Osteocyte (in vitro differentiated cells): ENCODE data around the gene FANK1. TPM values are rescaled to one million over a fixed set of nuclear protein-coding genes. Genes with fewer than 3 reads are reported as not detected.
"Not testable (repeated sequence)": the region's sequence is repeated elsewhere in the genome, so short reads cannot be mapped to it uniquely, and the experiment has no call there.

ENCODE experiments used
- DNase-seq: peaks from one replicate; pipeline ENCODE4 v3.0.0; 2021; ENCODE audit warnings: mixed read lengths; ENCODE audit not compliant: unreplicated experiment; ENCODE audit errors: extremely low spot score
- H3K27ac Mint-ChIP-seq: one replicate; pipeline ENCODE4 v1.8.0; 2021; ENCODE audit warnings: mild to moderate bottlenecking, mixed read lengths; ENCODE audit not compliant: unreplicated experiment
- H3K27me3 Mint-ChIP-seq: one replicate; pipeline ENCODE4 v1.8.0; 2021; ENCODE audit warnings: mixed read lengths; ENCODE audit not compliant: unreplicated experiment
- H3K36me3 Mint-ChIP-seq: one replicate; pipeline ENCODE4 v1.8.0; 2021; ENCODE audit warnings: mixed read lengths; ENCODE audit not compliant: unreplicated experiment
- H3K4me1 Mint-ChIP-seq: one replicate; pipeline ENCODE4 v1.8.0; 2021; ENCODE audit warnings: mixed read lengths; ENCODE audit not compliant: unreplicated experiment
- H3K4me3 Mint-ChIP-seq: one replicate; pipeline ENCODE4 v1.8.0; 2021; ENCODE audit warnings: mild to moderate bottlenecking, moderate library complexity, mixed read lengths; ENCODE audit not compliant: unreplicated experiment
- H3K9me3 Mint-ChIP-seq: one replicate; pipeline ENCODE4 v1.8.0; 2021; ENCODE audit warnings: mixed read lengths; ENCODE audit not compliant: unreplicated experiment
- total RNA-seq: library from RNA; stranded (reverse); gene quantifications from 2 replicates; pipeline ENCODE4 v1.2.1, GENCODE V29; 2021
- TF ChIP-seq, protein P1 (sequence below): fragments of 200-600 bp; sonication (generic); IDR thresholded peaks from 2 replicates; pipeline ENCODE4 v1.5.0; 2021; ENCODE audit warnings: antibody characterized with exemption, mild to moderate bottlenecking, moderate library complexity

Gene FANK1
- total RNA-seq, 1 donor from 2014 or later: 2.0 TPM

DNA sequence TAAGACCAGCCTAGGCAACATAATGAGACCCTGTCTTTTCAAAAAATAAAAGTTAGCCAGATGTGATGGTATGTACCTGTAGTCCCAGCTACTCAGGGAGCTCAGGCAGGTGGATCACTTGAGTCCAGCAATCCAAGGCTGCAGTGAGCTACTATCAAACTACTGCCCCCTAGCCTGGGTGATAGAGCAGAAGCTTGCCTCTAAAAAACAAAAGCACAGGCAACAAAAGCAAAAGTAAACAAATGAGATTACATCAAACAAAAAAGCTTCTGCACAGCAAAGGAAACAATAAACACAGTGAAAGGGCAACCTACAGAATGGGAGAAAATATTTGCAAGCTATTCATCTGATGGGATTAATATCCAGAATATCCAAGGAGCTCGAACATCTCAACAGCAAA lies 65.4 kb downstream of the FANK1 start:
- no peak for DNase-seq
- H3K27me3 Mint-ChIP-seq: peaks cover 21% of the 10 kb centered on the region
- H3K9me3 Mint-ChIP-seq: peaks cover 4% of the 10 kb centered on the region
- no peaks in the 10 kb centered on the region for H3K36me3 Mint-ChIP-seq
- no peaks in the 10 kb centered on the region for H3K4me1 Mint-ChIP-seq
- TF ChIP-seq, protein P1, sequence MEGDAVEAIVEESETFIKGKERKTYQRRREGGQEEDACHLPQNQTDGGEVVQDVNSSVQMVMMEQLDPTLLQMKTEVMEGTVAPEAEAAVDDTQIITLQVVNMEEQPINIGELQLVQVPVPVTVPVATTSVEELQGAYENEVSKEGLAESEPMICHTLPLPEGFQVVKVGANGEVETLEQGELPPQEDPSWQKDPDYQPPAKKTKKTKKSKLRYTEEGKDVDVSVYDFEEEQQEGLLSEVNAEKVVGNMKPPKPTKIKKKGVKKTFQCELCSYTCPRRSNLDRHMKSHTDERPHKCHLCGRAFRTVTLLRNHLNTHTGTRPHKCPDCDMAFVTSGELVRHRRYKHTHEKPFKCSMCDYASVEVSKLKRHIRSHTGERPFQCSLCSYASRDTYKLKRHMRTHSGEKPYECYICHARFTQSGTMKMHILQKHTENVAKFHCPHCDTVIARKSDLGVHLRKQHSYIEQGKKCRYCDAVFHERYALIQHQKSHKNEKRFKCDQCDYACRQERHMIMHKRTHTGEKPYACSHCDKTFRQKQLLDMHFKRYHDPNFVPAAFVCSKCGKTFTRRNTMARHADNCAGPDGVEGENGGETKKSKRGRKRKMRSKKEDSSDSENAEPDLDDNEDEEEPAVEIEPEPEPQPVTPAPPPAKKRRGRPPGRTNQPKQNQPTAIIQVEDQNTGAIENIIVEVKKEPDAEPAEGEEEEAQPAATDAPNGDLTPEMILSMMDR: no peak
- no peak overlapping the region for H3K27ac Mint-ChIP-seq
- H3K4me3 Mint-ChIP-seq: no peak overlapping the region

DNA sequence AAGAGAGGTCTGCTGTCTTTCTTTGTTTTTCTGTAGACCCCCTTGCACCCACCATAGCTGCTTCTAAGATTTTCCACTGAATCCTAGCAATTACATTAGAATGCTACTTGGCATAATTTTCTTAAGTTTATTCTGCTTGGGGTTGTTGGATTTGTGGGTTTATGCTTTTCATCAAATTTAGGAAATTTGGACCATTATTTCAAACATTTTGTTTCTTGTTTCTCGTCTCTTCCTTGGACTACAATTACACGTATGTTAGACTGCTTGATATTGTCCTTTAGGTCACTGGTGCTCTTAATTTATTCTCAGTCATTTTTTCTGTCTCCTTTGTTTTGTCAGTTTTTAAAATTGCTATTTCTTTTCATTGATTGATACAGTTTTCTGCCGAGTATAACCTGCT lies 65.8 kb downstream of the FANK1 start:
- peaks cover 26% of the 10 kb centered on the region for H3K27me3 Mint-ChIP-seq

DNA sequence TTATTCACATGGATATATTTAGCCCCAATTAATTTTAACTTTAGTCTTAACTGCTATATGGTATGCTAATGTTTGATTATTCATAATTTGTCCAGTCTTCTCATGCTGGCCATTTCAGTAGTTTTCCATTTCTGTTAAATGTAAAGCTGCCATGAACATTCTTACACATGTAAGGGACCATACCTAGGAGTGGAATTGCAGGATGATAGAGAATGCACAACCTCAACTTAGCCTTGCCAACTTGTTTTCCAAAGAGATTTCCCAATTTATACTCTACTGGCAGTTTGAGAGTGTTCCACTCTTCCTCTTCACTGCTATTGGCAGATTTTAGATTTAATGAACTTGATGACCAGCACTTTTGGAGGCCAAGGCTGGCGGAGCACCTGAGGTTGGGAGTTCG lies 68.2 kb downstream of the FANK1 start:
- H3K27me3 Mint-ChIP-seq: peaks cover 29% of the 10 kb centered on the region
- no peak for DNase-seq
- H3K9me3 Mint-ChIP-seq: peaks cover 4% of the 10 kb centered on the region
- H3K4me1 Mint-ChIP-seq: no peaks in the 10 kb centered on the region
- H3K36me3 Mint-ChIP-seq: no peaks in the 10 kb centered on the region
- H3K4me3 Mint-ChIP-seq: no peak overlapping the region
- H3K27ac Mint-ChIP-seq: no peak overlapping the region
- TF ChIP-seq, protein P1: no peak

More for the DNA sequence above, 65.8 kb downstream of the FANK1 start:
- Mint-ChIP-seq H3K36me3 (no peaks in the 10 kb centered on the region), H3K9me3 (peaks cover 4% of the 10 kb centered on the region), H3K4me3 (no peak overlapping the region), H3K27ac (no peak overlapping the region), H3K4me1 (no peaks in the 10 kb centered on the region)
- DNase-seq: no peak
- TF ChIP-seq, protein P1: no peak

DNA sequence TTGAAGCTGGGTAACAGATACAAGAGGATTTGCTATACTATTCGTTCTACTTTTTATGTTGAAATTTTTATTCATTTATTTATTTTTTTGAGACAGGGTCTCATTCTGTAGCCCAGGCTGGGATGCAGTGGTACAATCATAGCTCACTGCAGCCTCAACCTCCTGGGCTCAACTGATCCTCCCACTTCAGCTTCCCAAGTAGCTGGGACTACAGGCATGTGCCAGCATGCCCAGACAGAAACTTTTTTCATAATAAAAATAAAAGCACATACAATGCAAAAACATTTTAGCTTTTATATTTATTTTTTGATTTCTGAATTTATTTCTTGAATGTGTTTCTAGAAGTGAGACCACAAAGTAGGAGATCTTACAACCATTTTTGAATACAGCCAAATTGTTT lies 71.2 kb downstream of the FANK1 start:
- Mint-ChIP-seq H3K4me1 (no peaks in the 10 kb centered on the region), H3K9me3 (peaks cover under 1% of the 10 kb centered on the region), H3K27me3 (peaks cover 22% of the 10 kb centered on the region), H3K27ac (no peak overlapping the region), H3K36me3 (no peaks in the 10 kb centered on the region), H3K4me3 (no peak overlapping the region)
- DNase-seq: no peak
- TF ChIP-seq, protein P1: no peak

DNA sequence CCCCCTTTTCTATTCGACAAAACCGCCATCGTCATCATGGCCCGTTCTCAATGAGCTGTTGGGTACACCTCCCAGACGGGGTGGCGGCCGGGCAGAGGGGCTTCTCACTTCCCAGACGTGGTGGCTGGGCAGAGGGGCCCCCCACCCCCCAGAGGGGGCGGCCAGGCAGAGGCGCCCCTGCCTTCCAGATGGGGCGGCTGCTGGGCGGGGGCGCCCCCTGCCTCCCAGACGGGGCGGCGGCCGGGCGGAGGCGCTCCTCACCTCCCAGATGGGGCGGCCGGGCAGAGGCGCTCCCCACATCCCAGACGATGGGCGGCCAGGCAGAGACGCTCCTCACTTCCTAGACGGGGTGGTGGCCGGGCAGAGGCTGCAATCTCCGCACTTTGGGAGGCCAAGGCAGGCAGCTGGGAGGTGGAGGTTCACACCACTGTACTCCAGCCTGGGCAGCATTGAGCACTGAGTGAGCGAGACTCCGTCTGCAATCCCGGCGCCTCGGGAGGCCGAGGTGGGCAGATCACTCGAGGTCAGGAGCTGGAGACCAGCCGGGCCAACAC lies 73.8 kb downstream of the FANK1 start:
- DNase-seq, H3K4me3 Mint-ChIP-seq, H3K4me1 Mint-ChIP-seq, H3K27ac Mint-ChIP-seq, H3K36me3 Mint-ChIP-seq, H3K9me3 Mint-ChIP-seq: not testable (repeated sequence)
- peaks cover 22% of the 10 kb centered on the region for H3K27me3 Mint-ChIP-seq
